GM19324 (cell line): ENCODE measurements around the gene DNAJC7.
A peak's percentile ranks its signal among the peaks of the same experiment; 100 is the strongest.

Experiments used
- ATAC-seq: cut with Tn5 transposase; IDR thresholded peaks from one replicate; pipeline ENCODE4 v1.9.1; 2021; ENCODE audit warnings: mild to moderate bottlenecking, moderate library complexity; ENCODE audit not compliant: unreplicated experiment, low FRiP score

The DNAJC7 gene

GRCh38 chr17:41930009-41930832 is 87.0 kb downstream of the DNAJC7 start, which contains the start of gene ODAD4:
ODAD4 (plus strand) TSS chr17:41930617; CDS start chr17:41930724, 107 bp downstream.
- ATAC-seq: peak; percentile 93

- no peak for ATAC-seq
Measured at GRCh38 chr17:41928693-41929251, 88.5 kb downstream of the DNAJC7 start.
